GM12878 (cell line): Measurements from ENCODE around the gene NAT10.

ENCODE experiments used
- CBX3 ChIP-seq: fragments of 200-600 bp; sonication (generic); IDR thresholded peaks from 2 replicates; pipeline ENCODE4 v1.6.1; 2016; ENCODE audit warnings: low read depth, borderline replicate concordance
- CHD4 ChIP-seq: fragments of 200-600 bp; sonication (generic); IDR thresholded peaks from 2 replicates; pipeline ENCODE4 v1.6.1; 2016; ENCODE audit warnings: mild to moderate bottlenecking
- POLR2AphosphoS5 ChIP-seq: IDR thresholded peaks from 2 replicates; pipeline ENCODE4 v1.6.1; 2011; ENCODE audit warnings: mild to moderate bottlenecking, low read length, inconsistent platforms
- TF ChIP-seq, protein P1 (sequence below): fragments of 450-650 bp; IDR thresholded peaks from 2 replicates; pipeline ENCODE4 v1.6.1; 2017; ENCODE audit warnings: mild to moderate bottlenecking, low read depth, inconsistent platforms; ENCODE audit not compliant: poor library complexity, severe bottlenecking
- TF ChIP-seq, protein P2 (sequence below): IDR thresholded peaks from 2 replicates; pipeline ENCODE4 v1.6.1; 2011; ENCODE audit warnings: low read depth, low read length, improper control_type of control experiment, borderline replicate concordance
- TF ChIP-seq, protein P3 (sequence below): IDR thresholded peaks from 2 replicates; pipeline ENCODE4 v1.6.1; 2012; ENCODE audit warnings: low read depth, low read length, improper control_type of control experiment
- TF ChIP-seq, protein P4 (sequence below), 3 experiments: IDR thresholded peaks in 2 of 3; conservative IDR thresholded peaks in 1 of 3; 2 replicates each; pipeline ENCODE4 v1.5.1; 2011; ENCODE audit warnings: low read depth in 3 of 3, low read length in 3 of 3, mild to moderate bottlenecking in 3 of 3, control low read depth in 2 of 3, moderate library complexity in 2 of 3, inconsistent platforms in 1 of 3, mixed read lengths in 1 of 3; ENCODE audit not compliant: control insufficient read depth in 2 of 3, insufficient read depth in 1 of 3; ENCODE audit errors: extremely low read depth in 1 of 3

DNA sequence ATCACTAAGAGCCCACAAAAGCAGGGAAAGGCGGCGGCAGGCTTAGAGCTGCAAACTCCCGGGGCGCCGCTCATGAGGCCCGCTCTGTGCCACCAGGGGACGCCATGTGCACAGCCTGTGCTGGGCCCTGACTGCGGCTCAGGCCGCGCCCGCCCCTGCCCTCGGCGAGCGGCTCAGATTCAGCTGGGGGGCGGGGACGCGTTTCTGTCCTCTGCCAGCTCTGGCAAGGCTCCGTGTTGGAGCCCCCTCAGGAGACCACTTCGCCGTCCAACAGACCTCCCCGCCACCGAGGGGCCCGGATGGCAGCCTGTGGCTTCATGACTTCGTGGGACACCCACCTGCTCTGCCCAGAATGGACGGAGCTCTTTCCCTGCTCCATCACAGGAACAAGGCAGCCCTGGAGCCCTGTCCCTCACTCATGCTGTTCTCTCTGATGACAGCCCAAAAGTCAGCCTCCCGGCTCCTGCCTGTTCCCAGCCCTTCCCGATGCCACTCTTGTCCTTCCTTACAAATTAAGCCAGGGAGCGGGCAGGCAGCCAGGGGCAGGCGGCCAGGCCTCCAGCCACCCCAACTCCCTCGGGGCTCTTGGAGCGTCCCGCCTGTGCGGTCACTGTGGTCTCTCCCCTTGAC lies 69.1 kb downstream of the NAT10 start:
- TF ChIP-seq, protein P1, sequence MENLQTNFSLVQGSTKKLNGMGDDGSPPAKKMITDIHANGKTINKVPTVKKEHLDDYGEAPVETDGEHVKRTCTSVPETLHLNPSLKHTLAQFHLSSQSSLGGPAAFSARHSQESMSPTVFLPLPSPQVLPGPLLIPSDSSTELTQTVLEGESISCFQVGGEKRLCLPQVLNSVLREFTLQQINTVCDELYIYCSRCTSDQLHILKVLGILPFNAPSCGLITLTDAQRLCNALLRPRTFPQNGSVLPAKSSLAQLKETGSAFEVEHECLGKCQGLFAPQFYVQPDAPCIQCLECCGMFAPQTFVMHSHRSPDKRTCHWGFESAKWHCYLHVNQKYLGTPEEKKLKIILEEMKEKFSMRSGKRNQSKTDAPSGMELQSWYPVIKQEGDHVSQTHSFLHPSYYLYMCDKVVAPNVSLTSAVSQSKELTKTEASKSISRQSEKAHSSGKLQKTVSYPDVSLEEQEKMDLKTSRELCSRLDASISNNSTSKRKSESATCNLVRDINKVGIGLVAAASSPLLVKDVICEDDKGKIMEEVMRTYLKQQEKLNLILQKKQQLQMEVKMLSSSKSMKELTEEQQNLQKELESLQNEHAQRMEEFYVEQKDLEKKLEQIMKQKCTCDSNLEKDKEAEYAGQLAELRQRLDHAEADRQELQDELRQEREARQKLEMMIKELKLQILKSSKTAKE, result no peak
- TF ChIP-seq, protein P2, sequence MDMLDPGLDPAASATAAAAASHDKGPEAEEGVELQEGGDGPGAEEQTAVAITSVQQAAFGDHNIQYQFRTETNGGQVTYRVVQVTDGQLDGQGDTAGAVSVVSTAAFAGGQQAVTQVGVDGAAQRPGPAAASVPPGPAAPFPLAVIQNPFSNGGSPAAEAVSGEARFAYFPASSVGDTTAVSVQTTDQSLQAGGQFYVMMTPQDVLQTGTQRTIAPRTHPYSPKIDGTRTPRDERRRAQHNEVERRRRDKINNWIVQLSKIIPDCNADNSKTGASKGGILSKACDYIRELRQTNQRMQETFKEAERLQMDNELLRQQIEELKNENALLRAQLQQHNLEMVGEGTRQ, result no peak
- TF ChIP-seq, protein P3, sequence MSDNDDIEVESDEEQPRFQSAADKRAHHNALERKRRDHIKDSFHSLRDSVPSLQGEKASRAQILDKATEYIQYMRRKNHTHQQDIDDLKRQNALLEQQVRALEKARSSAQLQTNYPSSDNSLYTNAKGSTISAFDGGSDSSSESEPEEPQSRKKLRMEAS, result no peak
- TF ChIP-seq, protein P4, sequence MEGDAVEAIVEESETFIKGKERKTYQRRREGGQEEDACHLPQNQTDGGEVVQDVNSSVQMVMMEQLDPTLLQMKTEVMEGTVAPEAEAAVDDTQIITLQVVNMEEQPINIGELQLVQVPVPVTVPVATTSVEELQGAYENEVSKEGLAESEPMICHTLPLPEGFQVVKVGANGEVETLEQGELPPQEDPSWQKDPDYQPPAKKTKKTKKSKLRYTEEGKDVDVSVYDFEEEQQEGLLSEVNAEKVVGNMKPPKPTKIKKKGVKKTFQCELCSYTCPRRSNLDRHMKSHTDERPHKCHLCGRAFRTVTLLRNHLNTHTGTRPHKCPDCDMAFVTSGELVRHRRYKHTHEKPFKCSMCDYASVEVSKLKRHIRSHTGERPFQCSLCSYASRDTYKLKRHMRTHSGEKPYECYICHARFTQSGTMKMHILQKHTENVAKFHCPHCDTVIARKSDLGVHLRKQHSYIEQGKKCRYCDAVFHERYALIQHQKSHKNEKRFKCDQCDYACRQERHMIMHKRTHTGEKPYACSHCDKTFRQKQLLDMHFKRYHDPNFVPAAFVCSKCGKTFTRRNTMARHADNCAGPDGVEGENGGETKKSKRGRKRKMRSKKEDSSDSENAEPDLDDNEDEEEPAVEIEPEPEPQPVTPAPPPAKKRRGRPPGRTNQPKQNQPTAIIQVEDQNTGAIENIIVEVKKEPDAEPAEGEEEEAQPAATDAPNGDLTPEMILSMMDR (IDR thresholded peaks at IDR 0.05 in 2 of 3, conservative IDR thresholded peaks at IDR 0.05 in 1 of 3; ENCODE audit: control insufficient read depth in 2 of 3, extremely low read depth in 1 of 3, insufficient read depth in 1 of 3, low read depth in 3 of 3, low read length in 3 of 3), result peak; percentile 89 to 99 (median 95)
- TF ChIP-seq CHD4 (no peak), CBX3 (no peak), POLR2AphosphoS5 (no peak)
